ENCODE results near the gene RPS21.

- TF ChIP-seq CTCF (IDR thresholded peaks at IDR 0.05) (no peak), ZFX (IDR thresholded peaks at IDR 0.05; ENCODE audit: borderline replicate concordance) (no peak)
Measured at GRCh38 chr20:62437927-62438326, 51.0 kb downstream of the RPS21 start.
